Activated CD4-positive, alpha-beta memory T cell treated with anti-CD3 and anti-CD28 coated beads for 36 hours (primary cell): ENCODE data around the gene RELN. TPM values are rescaled to one million over a fixed set of nuclear protein-coding genes. Genes with fewer than 3 reads are reported as not detected.

Experiments
- CTCF ChIA-PET: fragments of 350-600 bp; sonication (Branson Sonifier 250); formaldehyde crosslinking; loops from one replicate; lab custom pipeline; 2021; ENCODE audit warnings: antibody characterized with exemption, inconsistent platforms; lab: Charles Lee
- POLR2A ChIA-PET: fragments of 350-600 bp; sonication (Branson Sonifier 250); formaldehyde crosslinking; loops from one replicate; lab custom pipeline; 2021; ENCODE audit warnings: antibody characterized with exemption; lab: Charles Lee
- DNase-seq: peaks from one replicate; pipeline ENCODE4 v3.0.0-alpha.2; 2020
- H3K27ac Mint-ChIP-seq: one replicate; pipeline ENCODE4 v1.8.0; 2021; ENCODE audit warnings: mixed read lengths
- H3K27me3 Mint-ChIP-seq: one replicate; pipeline ENCODE4 v1.8.0; 2021; ENCODE audit warnings: mixed read lengths
- H3K36me3 Mint-ChIP-seq: one replicate; pipeline ENCODE4 v1.8.0; 2021; ENCODE audit warnings: mixed read lengths
- H3K4me1 Mint-ChIP-seq: one replicate; pipeline ENCODE4 v1.8.0; 2021; ENCODE audit warnings: low read depth, mixed read lengths
- H3K4me3 Mint-ChIP-seq: one replicate; pipeline ENCODE4 v1.8.0; 2021; ENCODE audit warnings: mild to moderate bottlenecking, mixed read lengths
- H3K9me3 Mint-ChIP-seq: one replicate; pipeline ENCODE4 v1.8.0; 2021; ENCODE audit warnings: mixed read lengths
- intact Hi-C: fragments of 100-400 bp; cut with micrococcal nuclease; formaldehyde crosslinking; loops from one replicate; pipeline ENCODE4 v1.15.1; 2023
- total RNA-seq, 2 experiments: library from RNA; stranded (reverse); gene quantifications; one replicate each; pipeline ENCODE4 v1.2.3, GENCODE V29; 2021

Gene RELN
- total RNA-seq, 2 experiments from 2014 or later: not detected

DNA sequence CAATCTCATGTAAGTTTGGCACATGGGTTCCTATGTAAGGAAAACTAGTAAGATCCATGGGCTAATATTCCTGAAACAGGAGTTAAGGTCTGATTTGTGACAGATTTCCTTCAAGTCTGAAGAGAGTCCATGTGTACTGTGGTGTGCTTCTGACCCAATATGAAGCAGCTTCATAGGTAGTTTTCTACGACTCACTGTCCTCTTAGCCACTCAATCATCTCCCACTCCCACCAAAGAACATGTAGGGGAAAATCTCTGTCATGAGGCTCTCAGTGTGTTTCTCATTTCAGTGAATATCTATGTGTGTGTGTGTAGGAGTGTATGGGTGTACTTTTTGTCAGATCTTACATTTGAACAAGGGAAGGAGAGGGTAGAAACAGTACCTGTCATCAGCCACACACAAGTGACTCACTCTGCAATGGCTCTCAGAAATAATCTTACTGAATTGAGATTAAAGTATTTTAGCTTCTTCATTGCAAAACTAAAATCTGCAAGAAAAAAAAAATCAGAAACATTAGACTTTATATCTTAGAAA is 31.1 kb downstream of the RELN start:
- Mint-ChIP-seq H3K9me3 (no peaks in the 10 kb centered on the region), H3K4me1 (no peaks in the 10 kb centered on the region), H3K27me3 (peaks cover 13% of the 10 kb centered on the region), H3K4me3 (no peak overlapping the region), H3K36me3 (no peaks in the 10 kb centered on the region), H3K27ac (no peak overlapping the region)
- CTCF ChIA-PET: no interaction called here
- POLR2A ChIA-PET: no interaction called here
- intact Hi-C loops: no loop called here
- DNase-seq: no peak

DNA sequence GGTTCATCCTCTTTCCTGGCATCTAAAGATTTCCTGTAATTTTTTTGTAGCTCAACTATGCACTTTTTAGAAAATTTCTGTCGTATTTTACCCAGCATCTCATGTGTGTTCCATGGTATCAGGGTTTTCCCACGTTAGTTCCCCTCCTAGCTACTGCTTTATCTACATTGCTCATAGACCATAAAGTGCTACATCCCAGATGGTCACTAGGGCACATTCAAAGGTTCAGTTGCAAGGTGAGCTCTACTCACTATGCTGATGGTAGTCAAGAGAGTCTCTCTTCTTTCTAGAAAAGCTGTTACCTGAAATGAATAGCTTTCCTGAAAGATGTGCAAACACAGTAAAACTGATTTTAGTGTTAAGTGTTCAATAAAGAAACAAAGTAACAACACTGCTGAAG is 33.5 kb downstream of the RELN start:
- H3K27me3 Mint-ChIP-seq: peaks cover 16% of the 10 kb centered on the region
- H3K9me3 Mint-ChIP-seq: no peaks in the 10 kb centered on the region
- CTCF ChIA-PET: no interaction called here
- intact Hi-C loops: no loop called here
- H3K27ac Mint-ChIP-seq: no peak overlapping the region
- DNase-seq: no peak
- no peaks in the 10 kb centered on the region for H3K36me3 Mint-ChIP-seq
- POLR2A ChIA-PET: no interaction called here
- no peaks in the 10 kb centered on the region for H3K4me1 Mint-ChIP-seq
- no peak overlapping the region for H3K4me3 Mint-ChIP-seq

DNA sequence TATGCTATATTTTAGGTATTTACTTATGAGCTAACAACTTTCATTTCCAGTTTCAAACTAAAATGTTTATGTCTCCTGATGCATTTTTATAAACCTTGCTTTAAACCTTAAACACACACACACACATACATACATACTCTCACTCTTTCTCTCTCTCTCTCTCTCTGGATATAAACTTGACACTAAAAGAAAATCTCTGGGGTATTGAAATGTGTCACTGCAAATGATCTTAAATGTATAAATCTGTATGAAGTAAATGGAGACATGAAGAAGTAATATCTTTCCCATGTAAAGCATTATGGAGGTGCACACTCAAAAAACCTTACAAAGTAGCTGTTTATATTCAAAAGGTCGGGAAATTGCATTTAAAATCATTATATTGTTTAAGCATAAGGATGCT is 37.0 kb downstream of the RELN start:
- Mint-ChIP-seq H3K4me3 (no peak overlapping the region), H3K27me3 (peaks cover 11% of the 10 kb centered on the region), H3K27ac (no peak overlapping the region), H3K9me3 (no peaks in the 10 kb centered on the region), H3K4me1 (no peaks in the 10 kb centered on the region), H3K36me3 (no peaks in the 10 kb centered on the region)
- intact Hi-C loops: no loop called here
- POLR2A ChIA-PET: no interaction called here
- DNase-seq: no peak
- CTCF ChIA-PET: no interaction called here

DNA sequence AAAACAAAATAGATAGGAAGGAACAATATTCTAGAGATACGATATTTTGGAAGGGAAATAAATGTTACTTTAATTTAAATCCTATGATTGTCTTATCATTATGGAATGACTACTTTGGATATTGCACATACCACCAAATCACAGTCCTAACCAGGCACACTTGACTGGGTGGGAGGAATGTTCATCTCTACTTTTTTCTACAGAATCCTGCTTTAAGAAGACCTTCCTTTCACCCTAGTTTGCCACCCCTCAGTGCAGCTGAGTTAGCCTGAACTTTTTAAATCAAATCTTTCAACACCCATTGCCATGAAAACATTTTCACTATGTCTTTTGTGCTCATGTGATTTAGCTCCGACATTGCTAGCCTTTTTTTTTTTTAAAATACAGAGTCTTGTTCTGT is 38.1 kb downstream of the RELN start:
- no peaks in the 10 kb centered on the region for H3K4me1 Mint-ChIP-seq
- intact Hi-C loops: no loop called here
- ChIA-PET POLR2A (no interaction called here), CTCF (no interaction called here)
- no peaks in the 10 kb centered on the region for H3K36me3 Mint-ChIP-seq
- H3K4me3 Mint-ChIP-seq: no peak overlapping the region
- H3K9me3 Mint-ChIP-seq: no peaks in the 10 kb centered on the region
- peaks cover 7% of the 10 kb centered on the region for H3K27me3 Mint-ChIP-seq
- H3K27ac Mint-ChIP-seq: no peak overlapping the region
- no peak for DNase-seq

DNA sequence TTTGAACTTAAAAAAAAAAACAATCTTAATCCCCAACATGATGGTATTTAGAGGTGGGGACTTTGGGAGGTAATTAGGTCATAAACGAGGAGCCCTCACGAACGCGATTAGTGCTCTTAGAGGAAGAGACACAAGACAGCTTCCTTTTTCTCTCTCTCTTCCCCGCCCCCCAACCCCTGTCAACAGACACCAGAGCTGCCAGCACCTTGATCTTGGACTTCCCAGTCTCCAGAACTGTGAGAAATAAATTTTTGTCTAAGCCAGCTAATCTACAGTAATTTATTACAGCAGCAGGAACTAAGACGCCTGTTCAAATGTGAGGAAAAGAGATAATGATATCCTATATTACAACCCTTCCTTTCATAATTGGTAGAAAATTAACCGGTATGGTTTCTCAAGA is 40.1 kb downstream of the RELN start:
- ChIA-PET POLR2A (no interaction called here), CTCF (no interaction called here)
- no peak for DNase-seq
- H3K36me3 Mint-ChIP-seq: no peaks in the 10 kb centered on the region
- H3K9me3 Mint-ChIP-seq: no peaks in the 10 kb centered on the region
- H3K4me3 Mint-ChIP-seq: no peak overlapping the region
- H3K27me3 Mint-ChIP-seq: peaks cover 5% of the 10 kb centered on the region
- no peaks in the 10 kb centered on the region for H3K4me1 Mint-ChIP-seq
- H3K27ac Mint-ChIP-seq: no peak overlapping the region
- intact Hi-C loops: no loop called here

DNA sequence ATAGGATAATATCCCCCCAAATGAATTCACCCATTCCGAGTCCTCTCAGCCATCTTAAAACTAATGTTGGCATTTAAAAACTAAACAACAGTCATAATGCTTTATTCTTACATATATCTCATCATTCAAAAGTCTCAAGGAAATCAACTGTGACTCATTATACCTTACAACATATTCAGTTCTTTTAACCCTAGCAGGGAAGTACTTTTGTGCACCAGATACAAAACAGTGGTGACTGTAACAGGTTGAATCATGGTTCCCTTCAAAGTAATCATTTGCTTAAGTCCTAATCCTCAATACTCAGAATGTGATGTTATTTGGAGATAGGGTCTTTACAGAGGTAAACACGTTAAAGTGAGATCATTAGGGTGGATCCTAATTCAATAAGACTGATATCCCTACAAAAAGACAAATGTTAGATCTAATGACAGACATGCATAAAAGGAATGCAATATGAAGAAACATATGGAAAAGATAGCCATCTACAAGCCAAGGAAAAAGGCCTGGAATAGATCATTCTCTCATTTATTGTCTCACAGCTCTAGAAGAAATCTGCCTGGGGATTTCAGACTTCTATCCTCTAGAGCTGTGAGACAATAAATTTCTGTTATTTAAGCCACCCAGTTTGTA is 42.3 kb downstream of the RELN start:
- Mint-ChIP-seq H3K36me3 (no peaks in the 10 kb centered on the region), H3K27ac (no peak overlapping the region), H3K27me3 (peaks cover 2% of the 10 kb centered on the region), H3K4me3 (no peak overlapping the region), H3K4me1 (no peaks in the 10 kb centered on the region), H3K9me3 (no peaks in the 10 kb centered on the region)
- no peak for DNase-seq
- POLR2A ChIA-PET: no interaction called here
- CTCF ChIA-PET: no interaction called here
- intact Hi-C loops: no loop called here

DNA sequence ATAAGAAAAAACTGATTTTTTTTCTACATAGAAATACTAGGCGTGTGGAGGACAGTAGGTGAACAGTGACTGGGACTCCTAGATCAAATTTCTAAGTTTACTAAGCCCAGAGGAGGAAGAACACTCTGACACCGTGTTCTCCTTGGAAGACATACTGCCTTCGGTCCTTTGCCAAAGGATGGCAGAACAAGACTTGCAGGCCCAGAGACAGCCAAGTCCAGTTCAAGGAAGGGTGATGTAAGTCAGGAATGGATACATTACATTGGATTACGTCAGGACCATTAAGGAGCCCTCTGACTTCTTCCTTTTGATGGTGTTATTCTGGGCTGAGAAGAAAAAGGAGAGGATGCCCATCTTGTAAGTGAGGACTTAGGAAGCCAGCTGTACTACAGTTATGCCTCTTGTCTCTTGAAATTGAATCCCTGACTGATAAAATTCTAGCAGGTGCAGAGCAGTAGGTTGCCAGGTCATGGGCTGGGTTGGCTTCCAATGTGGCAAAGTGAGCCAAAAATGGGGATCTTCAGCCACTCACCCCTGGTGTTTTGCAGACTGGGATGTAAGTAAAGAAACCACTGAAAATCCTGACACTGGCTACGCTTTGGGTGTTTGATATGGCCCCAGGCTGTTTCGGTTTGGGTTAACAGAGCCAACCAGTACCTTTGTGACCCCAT is 45.1 kb downstream of the RELN start:
- H3K36me3 Mint-ChIP-seq: no peaks in the 10 kb centered on the region
- no peak for DNase-seq
- H3K9me3 Mint-ChIP-seq: no peaks in the 10 kb centered on the region
- H3K27me3 Mint-ChIP-seq: peaks cover 9% of the 10 kb centered on the region
- POLR2A ChIA-PET: no interaction called here
- no peak overlapping the region for H3K4me3 Mint-ChIP-seq
- H3K27ac Mint-ChIP-seq: no peak overlapping the region
- no peaks in the 10 kb centered on the region for H3K4me1 Mint-ChIP-seq
- CTCF ChIA-PET: no interaction called here
- intact Hi-C loops: no loop called here

DNA sequence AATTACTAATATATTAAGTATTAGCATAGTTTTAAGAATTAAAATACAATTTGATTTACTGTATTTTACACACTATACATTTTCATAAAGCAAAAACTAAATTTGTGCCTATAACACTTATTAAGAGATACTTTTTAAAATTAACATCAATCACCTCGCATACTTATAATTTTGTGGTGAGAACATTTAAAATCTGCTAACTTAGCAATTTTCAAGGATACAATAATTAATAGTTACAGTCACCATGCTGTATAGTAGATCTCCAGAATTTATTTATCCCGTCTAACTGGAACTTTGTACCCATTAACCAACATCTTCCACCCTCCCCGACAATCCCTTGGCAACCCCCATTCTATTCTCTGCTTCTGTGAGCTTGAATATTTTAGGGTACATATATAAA is 47.5 kb downstream of the RELN start:
- POLR2A ChIA-PET: no interaction called here
- CTCF ChIA-PET: no interaction called here
- intact Hi-C loops: no loop called here
- H3K27me3 Mint-ChIP-seq: peaks cover 9% of the 10 kb centered on the region
- DNase-seq: no peak
- H3K4me3 Mint-ChIP-seq: no peak overlapping the region
- no peaks in the 10 kb centered on the region for H3K36me3 Mint-ChIP-seq
- H3K4me1 Mint-ChIP-seq: no peaks in the 10 kb centered on the region
- H3K27ac Mint-ChIP-seq: no peak overlapping the region
- H3K9me3 Mint-ChIP-seq: no peaks in the 10 kb centered on the region

DNA sequence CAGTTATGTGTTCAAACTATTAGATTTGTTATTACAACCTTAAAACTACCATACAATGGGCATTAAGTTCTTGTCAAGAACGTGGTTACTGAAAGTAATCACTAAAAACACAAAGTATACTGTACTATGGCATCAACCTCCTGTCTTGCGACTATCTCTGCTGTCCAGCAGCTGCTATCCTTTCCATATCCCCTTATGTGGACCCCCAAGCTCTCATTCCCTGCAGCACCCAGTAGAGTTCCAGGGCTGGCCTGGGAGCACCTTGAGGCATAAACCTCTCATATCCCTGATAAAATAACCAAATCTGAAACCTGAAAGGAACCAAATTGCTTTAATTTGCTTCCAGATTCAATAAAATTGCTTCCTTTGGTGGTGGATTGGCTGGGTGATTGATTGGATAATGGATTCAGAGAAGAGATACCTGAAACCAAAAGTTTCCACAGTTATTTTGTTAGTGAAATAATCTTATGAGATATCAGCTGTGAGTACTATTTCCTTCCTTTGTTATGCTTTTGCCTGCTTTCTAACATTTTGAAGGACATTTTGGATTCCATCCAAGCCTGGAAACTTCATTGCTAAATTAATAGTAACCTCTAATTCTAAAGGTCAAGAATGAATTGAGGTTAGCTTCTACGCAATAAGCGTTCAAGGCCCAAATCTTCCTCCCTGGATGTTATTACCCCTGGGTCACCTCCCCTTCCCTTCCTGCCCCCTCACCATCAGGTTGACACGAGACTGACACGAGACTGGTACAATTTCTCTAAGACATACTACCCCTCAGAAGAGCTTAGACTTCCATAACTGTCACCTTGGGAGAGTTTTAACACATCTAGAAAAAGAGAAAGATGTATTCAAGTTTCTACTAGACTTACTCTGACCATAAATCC is 48.8 kb downstream of the RELN start:
- peaks cover 10% of the 10 kb centered on the region for H3K27me3 Mint-ChIP-seq
- H3K4me3 Mint-ChIP-seq: no peak overlapping the region
- no peak for DNase-seq
- no peak overlapping the region for H3K27ac Mint-ChIP-seq
- no peaks in the 10 kb centered on the region for H3K9me3 Mint-ChIP-seq
- POLR2A ChIA-PET: no interaction called here
- CTCF ChIA-PET: no interaction called here
- no peaks in the 10 kb centered on the region for H3K4me1 Mint-ChIP-seq
- intact Hi-C loops: no loop called here
- no peaks in the 10 kb centered on the region for H3K36me3 Mint-ChIP-seq

DNA sequence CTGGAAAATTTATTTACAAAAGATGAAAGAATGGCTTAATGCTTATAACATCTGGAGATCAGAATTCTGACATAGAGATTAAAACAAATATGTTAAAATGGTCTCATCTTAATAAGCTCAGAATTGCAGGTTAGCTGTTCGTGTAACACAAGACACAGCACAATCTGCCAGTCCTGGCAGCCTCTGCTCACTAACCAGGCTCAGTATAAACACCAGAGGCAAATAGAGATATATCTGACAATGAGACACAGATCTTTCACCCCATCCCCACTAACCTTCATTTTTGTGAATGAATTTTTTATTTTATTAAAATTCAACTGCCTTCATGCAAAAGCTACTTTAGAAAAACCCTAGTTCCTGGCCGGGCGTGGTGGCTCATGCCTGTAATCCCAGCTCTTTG is 51.8 kb downstream of the RELN start:
- Mint-ChIP-seq H3K36me3 (no peaks in the 10 kb centered on the region), H3K27me3 (peaks cover 10% of the 10 kb centered on the region), H3K27ac (no peak overlapping the region), H3K4me3 (no peak overlapping the region), H3K4me1 (no peaks in the 10 kb centered on the region), H3K9me3 (no peaks in the 10 kb centered on the region)
- ChIA-PET CTCF (no interaction called here), POLR2A (no interaction called here)
- intact Hi-C loops: no loop called here
- DNase-seq: no peak

DNA sequence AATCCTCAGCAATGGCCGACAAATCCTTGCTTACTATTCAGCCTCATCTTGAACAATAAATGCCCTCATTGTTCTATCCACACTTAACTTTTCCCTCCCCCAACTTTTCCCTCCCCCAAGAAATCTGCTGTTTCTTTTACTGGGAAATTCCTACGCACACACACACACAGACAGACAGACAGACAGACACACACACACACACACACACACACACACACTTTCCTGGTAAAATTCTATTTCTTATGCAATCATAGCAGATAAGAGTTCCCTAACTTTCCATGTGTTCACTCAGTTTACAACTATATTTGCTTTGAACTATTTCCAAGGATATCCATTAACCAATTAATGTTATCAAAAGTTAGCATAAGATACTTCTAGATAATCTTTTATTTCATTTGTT is 52.9 kb downstream of the RELN start:
- no peak for DNase-seq
- H3K4me1 Mint-ChIP-seq: no peaks in the 10 kb centered on the region
- no peaks in the 10 kb centered on the region for H3K9me3 Mint-ChIP-seq
- no peak overlapping the region for H3K4me3 Mint-ChIP-seq
- H3K36me3 Mint-ChIP-seq: no peaks in the 10 kb centered on the region
- POLR2A ChIA-PET: no interaction called here
- peaks cover 8% of the 10 kb centered on the region for H3K27me3 Mint-ChIP-seq
- CTCF ChIA-PET: no interaction called here
- no peak overlapping the region for H3K27ac Mint-ChIP-seq
- intact Hi-C loops: no loop called here

DNA sequence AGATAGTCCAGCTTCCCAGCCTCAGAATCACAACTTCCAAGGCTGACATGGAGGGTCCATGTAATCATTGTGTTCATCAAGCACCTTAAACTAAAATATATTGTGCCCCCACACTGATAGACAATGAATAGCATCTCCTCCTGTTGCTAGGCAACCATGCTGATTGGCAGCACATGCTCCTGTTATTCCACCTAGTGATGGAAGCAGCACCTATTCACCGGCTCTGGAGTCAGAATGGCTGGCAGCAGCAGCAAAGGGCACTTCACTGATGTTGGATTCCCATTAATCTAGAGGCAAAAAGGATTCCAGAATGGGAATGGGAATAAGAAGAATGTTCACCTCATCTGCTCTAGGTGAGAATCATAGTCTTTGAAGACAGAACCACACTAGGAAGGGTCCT is 55.0 kb downstream of the RELN start:
- Mint-ChIP-seq H3K4me3 (no peak overlapping the region), H3K27ac (no peak overlapping the region), H3K36me3 (no peaks in the 10 kb centered on the region), H3K27me3 (peaks cover 2% of the 10 kb centered on the region), H3K9me3 (no peaks in the 10 kb centered on the region), H3K4me1 (no peaks in the 10 kb centered on the region)
- intact Hi-C loops: no loop called here
- CTCF ChIA-PET: no interaction called here
- no peak for DNase-seq
- POLR2A ChIA-PET: no interaction called here
